Activated T-cell treated with anti-CD3 and anti-CD28 coated beads for 4 hours (primary cell): Measurements from ENCODE around the gene ACSF2.
"Not testable (repeated sequence)": the region's sequence is repeated elsewhere in the genome, so short reads cannot be mapped to it uniquely, and the experiment has no call there.

Experiments
- DNase-seq: peaks from one replicate; pipeline ENCODE4 v3.0.0-alpha.2; 2020

ACSF2 gene

GRCh38 chr17:50412188-50412732 lies 13.8 kb upstream of the ACSF2 start:
- no peak for DNase-seq

DNA sequence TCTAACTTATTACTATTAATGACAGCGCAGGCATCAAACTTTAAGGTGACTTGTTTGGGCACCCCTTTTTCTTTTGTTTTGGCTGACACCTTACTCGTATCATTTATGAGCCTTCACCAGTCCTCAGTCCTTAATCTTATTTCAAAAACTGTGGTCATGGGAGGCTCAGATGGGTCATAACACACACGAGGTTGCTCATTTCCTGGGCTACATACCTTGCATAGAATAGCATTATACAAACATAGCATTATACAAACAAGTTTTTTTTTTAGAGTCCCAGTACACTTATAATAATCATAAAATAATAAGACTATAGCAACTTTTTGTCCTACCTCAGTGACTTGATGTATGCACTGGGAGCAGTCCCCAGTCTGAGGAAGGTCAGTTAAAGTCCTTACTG lies 11.2 kb upstream of the ACSF2 start:
- no peak for DNase-seq

DNA sequence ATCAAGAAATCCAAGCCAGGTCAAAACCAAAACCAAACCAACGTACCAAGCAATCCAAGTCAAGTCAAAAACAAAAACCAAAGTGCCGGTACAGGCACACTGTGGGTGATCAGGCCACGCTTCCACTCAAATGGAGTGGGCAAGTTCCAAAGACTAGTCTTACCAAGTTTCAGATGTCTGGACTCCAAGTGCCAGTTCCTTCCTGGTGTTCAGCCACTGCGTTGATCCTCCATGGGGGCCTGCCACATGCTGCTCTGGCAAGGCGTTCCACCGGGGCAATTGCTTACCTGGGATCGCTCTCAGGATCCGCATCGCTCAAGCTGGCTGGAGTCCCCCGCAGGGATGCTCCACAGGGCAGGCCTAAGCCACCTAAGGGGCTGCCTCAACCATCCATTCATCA lies 6.4 kb upstream of the ACSF2 start:
- DNase-seq, result not testable (repeated sequence)

GRCh38 chr17:50420419-50421112 lies 5.5 kb upstream of the ACSF2 start:
- no peak for DNase-seq

DNA sequence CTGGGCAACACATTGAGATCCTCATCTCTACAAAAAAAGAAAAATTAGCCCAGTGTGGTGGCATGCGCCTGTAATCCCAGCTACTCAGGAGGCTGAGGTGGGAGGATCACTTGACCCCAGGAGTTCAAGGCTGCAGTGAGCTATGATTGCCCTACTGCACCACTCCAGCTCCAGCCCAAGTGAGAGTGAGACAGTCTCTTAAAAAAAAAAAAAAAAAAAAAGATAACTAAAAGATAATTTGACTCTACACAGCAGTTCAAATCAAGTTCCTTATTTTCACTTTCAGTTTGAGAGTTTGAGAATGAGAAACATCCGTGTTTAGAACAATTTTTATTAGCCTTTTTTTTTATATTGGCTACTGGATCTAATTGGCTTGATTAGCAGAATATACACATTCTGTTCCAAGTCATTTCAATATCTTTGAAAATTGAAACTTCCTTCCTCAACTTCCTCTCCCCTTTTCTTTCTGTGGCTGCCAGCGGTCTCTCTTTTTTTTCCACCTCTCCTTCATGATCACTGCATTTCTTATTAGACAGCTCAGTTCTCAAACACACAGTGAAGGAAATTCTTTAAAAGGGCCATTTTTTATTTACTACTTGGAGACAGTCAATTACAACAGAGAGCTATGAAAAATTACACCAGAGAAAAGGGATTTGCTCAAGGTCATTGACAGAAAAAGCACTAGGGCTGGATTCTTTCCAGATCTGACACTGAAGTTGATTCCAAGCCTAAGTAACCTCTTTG lies 4.5 kb upstream of the ACSF2 start:
- no peak for DNase-seq

DNA sequence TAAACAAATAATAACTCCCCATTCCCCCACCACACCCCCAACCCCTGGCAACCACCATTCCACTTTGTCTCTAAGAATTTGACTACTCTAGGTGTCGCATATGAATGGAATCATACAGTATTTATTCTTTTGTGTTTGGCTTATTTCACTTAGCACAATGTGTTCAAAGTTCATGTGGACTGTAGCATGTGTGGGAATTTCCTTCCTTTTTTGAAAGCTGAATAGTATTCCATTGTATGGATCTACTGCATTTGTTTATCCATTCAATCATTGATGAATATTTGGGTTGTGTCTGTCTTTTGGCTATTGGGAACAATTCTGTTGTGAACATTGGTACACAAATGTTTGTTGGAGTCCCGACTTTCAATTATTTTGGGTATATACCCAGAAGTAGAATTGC lies 3.3 kb upstream of the ACSF2 start:
- DNase-seq, result no peak

DNA sequence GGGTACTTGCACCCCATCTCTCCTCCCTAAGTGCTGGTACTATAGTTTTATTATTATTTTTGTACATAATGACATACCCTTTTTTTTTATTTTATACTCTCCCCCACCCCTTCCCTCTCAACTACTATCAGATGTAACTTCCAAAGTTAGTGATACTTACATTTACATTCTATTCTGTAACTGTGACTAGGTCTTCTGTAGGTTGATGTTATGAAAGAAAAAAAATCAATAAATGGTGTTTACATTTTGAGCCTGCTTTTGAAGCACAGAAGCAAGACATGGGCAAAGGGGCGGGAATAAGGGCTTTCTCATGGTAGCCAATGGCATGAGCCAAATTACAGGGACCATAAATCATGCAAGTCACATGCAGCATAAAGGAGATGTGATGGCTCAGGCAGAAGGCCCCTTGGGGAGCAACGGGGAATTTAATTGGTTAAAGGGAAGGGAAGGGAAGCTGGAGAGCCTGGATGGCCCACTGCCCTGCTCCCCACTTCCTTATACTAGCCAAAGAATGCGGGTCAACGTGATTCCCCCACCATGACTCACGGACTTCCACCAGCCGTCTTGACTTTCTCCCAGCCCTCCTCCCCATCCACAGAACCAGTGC lies 2.4 kb upstream of the ACSF2 start:
- no peak for DNase-seq

DNA sequence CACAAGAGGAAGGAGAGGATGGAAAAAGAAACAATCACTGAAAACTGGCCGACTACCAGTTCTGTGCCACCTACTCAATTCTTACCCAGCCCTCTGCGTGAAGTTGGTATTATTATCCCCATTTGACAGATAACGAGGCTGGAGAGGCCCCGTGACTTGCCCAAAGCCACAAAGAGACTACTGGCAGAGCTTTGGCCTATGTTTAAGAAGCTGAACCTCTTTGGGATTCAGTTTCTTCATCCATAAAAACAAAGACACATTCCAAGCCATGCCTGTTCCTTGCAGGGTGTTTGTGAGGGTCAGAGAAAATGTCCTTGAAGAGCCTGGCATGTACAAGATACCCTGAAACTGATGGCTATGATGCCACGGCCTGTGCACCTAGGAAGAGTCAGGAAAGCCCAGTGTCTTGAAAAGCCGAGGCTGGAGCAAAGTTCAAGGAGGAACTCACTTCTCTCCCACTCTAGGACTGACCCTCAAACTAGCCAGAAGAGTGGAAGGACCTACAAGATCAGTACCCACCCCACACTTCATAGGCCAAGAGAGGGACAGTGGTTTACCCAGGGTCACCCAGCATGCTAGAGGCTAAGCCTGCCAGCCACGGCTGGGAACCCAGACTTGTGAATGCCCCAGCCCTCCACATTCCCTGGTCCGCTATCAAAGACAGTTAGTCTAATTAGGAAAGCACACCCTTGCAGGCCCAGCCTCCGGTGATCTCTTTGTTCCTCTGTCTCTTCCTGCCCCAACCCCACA lies 1.6 kb upstream of the ACSF2 start:
- no peak for DNase-seq

- DNase-seq, result no peak
Observed at GRCh38 chr17:50424996-50425681, 879 bp upstream of the ACSF2 start.

DNA sequence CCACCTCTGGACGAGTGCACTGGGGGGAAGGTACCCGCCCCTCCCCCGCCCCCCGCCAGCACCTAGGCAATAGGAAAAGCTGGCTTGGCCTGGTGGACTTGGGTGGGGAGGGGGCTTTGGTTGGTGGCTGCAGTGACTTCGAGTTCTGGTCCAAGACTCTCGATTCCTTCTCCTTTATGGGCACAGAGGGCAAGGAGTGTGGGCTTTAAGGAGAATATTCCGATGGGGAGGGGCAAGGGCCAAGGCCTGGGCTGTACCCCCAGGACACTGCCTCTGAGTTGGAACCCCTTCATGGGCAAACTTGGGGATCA lies 409 bp downstream of the ACSF2 start:
- no peak for DNase-seq

- peak; percentile 5 for DNase-seq
Observed at GRCh38 chr17:50426814-50427787, 1.1 kb downstream of the ACSF2 start.

DNA sequence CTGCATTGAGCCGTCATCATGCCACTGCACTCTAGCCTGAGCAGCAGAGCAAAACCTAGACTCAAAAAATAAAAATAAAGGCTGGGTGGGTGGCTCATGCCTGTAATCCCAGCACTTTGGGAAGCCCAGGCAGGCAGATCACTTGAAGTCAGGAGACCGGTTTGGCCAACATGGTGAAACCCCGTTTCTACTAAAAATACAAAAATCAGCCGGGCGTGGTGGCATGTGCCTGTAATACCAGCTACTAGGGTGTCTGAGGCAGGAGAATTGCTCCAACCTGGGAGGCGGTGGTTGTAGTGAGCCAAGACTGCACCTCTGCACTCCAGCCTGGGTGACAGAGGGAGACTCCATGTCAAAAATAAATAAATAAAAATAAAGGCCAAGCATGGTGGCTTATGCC lies 2.1 kb downstream of the ACSF2 start:
- DNase-seq, result not testable (repeated sequence)

- DNase-seq, result no peak
Observed at GRCh38 chr17:50428831-50429424, 2.9 kb downstream of the ACSF2 start.

- no peak for DNase-seq
Observed at GRCh38 chr17:50429793-50430192, 3.8 kb downstream of the ACSF2 start.

DNA sequence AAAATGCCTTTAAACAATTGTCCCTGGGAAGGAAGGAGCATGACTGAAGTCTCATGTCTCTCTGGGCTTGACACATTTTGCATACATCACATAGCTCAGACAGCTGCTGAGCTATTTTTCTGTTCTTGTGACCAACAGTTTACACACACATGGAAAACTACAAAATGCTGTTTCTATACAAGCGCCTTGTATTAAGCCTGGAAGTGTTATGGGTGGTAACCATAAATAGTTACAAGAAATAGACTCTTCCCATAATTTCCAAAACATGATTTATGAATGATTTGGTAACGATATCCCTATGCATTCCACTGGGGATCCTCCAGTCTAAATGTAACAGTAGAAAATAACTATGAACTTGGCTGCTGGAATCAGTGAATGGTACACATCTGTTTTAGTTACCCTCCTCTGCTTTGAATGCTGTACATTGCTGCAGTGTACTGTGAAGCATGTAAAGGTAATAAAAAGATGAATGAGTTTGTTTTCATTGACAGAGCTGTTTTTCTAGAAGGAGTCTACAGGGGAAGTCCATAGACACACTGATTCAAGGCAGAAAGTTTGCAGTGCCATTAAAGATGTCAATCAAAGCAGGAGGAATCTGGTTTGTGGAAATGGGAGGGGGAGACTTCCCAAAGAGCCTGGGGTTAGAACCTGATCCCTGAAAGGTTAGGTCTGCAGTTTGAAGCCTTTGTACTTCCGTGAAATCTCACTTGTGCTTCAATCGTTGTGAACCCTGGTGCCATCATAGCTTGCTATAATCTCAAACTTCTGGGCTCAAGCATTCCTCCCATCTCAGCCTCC lies 5.0 kb downstream of the ACSF2 start:
- no peak for DNase-seq

- DNase-seq, result no peak
Observed at GRCh38 chr17:50432125-50432762, 6.2 kb downstream of the ACSF2 start.

- DNase-seq, result no peak
Observed at GRCh38 chr17:50437409-50437808, 11.4 kb downstream of the ACSF2 start.

DNA sequence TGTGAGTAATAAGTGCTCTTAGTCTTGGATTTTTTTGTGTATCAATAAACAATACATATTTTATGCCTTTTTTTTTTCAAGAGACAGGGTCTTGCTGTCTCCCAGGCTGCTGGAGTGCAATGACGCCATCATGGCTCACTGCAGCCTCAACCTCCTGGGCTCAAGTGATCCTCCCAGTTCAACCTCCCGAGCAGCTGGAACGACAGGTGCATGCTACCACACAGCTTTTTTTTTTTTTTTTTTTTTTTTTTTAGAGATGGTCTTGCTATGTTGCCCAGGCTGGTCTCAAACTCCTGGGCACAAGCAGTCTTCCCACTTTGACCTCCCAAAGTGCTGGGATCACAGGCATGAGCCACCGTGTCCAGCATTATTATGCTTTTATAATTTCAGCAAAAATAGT lies 13.0 kb downstream of the ACSF2 start:
- DNase-seq, result no peak

- DNase-seq, result no peak
Observed at GRCh38 chr17:50440172-50440837, 14.3 kb downstream of the ACSF2 start.
